NCI-H82 treated with DMSO at 0.1 percent for 48 hours (cell line): Measurements from ENCODE around the gene SLCO2B1.

ENCODE experiments used
- DNase-seq: peaks from one replicate; lab custom pipeline; 2025; ENCODE audit not compliant: unreplicated experiment; lab: John Stamatoyannopoulos, UW

The SLCO2B1 gene

DNA sequence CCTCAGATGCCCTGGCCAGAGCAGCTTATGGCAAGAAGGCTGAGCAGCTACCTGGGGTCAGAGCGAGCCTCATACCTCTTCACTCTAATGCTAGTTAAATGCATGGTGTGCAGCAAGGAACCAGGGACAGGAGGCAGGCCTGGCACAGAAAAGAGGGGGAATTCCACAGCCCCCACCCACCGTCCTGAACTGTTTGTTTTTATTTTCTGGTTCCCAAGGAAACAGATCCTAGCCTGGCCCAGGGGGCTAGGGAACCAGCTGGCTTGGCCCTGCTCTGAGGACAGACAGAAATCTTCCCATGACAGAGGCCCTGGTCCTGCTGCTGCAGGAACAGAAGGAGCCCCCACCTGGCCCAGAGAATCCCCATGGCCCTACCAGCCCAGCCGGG lies 40.4 kb downstream of the SLCO2B1 start:
- no peak for DNase-seq

DNA sequence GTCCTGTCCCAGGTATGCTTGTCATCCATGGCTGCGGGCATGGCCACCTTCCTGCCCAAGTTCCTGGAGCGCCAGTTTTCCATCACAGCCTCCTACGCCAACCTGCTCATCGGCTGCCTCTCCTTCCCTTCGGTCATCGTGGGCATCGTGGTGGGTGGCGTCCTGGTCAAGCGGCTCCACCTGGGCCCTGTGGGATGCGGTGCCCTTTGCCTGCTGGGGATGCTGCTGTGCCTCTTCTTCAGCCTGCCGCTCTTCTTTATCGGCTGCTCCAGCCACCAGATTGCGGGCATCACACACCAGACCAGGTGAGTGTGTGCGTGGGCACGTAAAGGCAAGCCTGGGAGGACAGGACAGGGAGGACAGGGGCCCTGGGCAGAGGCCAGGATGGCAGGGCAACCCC lies 42.4 kb downstream of the SLCO2B1 start:
- no peak for DNase-seq

DNA sequence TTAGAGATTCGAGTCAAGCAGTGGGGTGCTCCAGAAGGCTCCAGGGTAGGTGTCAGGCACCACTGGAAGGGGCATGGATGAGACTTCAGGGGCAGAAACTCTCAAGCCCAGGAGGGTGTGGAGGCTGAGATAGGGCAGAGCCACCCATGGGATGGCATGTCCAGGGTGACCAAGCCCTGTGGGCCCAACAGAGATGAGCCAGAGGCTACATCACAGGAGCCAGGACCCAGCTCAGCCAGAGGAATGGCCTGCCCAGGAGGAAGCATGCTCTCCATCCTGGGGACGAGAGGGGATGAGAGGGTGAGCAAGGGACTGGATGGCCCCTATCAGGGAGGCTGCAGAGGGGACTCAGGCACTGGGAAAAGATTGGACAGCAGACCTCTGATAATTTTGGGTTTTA lies 42.8 kb downstream of the SLCO2B1 start:
- no peak for DNase-seq

DNA sequence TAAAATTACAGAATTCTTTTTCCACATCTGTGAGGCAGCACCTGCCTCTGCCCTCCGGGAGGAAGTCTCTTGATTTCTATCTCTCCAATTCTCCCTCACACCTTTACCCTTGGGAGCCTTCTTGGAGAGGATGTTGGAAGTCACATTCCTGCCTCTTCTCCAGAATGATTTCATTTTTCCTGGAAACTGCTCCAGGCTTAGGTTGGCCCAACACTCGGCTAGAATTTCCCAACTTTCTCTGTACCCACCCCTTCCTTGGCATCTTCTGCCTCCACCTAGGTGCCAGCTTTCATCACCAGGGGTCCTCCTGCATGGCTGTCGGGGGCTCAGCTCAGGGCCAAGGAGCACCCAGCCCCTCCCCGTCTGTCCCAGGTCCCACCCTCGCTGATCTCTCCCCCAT lies 43.2 kb downstream of the SLCO2B1 start:
- no peak for DNase-seq

DNA sequence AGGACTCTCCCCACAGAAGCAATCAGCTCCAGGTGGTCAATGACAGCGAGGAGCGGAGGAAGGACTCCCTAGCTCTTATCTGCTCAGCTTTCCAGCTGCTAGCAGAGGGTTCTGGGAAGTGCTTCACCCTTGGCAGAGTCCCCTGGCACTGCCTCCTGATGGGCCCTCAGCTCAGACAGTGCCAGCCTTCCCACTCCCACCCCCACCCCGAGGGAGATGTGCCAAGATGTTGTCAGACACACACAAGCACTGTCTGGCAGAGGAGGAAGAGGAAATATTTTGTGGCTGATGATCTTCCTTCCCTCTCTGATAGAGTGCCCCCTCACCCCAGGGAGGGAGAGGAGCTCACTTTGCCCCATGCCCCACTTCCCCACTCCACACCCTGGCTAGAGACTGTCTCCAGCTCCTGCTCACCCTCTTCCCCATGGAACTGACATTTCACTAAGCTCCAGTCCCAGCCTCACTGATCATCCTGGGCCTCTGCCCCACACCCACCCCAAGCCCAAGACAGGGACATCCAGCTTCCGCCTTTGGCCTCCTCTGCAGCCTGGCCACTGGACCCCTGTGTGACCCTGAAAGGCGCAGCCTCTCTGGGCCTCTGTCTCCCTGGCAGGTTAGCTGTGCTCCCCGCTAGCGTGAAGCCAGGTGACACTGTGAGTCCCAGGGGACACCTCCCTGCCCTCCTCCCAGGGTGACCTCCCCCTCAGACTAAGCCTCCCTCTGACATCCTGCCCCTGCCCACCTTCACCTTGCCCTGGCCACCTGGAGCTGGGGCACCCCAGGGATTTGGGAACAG lies 44.5 kb downstream of the SLCO2B1 start:
- DNase-seq = no peak

DNA sequence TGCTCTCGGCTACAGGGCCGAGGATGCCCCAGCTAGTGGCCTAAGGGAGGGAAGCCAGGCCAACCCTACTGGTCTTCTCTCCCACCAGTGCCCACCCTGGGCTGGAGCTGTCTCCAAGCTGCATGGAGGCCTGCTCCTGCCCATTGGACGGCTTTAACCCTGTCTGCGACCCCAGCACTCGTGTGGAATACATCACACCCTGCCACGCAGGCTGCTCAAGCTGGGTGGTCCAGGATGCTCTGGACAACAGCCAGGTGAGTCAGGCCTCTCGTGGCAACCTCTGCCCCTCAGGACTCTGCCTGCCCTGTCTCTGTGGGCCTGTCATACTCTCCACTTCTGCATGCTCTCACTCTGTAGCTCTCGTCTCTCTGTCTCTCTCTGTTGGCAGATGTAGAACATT lies 45.5 kb downstream of the SLCO2B1 start:
- DNase-seq = no peak

DNA sequence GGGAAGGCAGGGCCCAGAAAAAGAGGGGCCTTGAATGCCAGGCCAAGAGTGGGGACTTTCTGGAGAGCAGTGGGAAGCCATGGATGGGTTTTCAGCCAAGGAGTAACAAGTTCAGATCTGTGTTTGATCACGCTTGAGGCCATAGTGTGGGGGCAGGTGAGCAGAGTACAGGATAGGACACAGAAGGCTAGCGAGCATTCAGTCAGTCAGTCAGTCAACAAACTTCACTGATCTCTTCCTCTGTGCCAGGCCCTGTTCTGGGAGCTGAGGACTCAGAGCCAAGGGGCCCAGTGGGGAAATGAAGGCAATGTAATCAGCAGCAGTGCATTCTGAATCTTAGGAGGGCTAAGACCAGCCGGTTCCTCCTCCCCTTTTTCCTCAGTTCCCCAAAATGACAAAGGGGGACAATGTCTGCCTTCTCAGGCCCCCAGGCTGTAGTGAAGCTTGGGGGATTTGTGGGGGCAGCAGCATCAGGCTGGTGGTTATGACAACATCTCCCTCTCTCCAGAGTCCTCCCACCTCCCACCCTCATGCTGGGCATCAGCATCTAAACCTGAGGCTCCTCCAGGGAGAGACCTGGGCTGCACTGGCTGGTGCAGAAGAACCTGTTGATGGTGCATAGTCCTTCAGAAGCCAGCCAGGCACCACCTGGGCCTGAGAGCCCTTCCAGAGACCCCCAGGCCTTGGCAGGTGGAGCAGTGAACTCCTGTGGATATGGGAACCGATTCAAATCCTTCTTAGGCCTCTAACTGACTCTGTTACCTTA lies 46.8 kb downstream of the SLCO2B1 start:
- no peak for DNase-seq

DNA sequence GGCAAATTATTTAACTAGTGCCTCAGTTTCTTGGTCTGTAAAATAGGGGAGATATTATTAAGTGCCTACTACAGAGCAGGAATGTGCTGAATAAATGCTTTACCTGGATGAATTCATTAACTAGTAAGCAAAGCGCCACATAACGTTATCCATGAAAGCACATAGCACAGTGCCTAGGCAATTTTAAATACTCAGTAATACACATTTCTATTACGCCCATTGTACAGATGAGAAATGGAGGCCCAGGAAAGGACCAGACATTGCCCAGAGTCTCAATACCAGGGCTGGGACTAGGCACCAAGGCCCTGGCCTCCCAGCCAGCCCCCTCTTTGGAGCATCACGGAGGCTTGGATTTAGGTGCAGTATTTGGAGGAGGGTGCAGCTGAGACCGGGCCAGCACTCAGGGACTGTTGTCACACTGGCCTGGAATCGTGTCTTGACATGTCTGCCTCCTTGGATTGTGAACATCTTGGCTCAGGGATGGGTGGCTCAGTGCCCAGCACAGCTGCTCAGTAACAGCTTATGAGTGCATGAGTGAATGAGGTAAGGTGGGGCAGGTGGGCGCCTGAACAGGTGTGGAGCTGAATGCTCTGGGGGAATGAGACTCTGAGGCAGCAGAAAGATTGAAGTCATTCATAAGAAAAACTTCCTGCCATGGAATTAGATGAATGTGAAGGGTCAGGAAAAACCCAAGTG lies 47.5 kb downstream of the SLCO2B1 start:
- DNase-seq = no peak

DNA sequence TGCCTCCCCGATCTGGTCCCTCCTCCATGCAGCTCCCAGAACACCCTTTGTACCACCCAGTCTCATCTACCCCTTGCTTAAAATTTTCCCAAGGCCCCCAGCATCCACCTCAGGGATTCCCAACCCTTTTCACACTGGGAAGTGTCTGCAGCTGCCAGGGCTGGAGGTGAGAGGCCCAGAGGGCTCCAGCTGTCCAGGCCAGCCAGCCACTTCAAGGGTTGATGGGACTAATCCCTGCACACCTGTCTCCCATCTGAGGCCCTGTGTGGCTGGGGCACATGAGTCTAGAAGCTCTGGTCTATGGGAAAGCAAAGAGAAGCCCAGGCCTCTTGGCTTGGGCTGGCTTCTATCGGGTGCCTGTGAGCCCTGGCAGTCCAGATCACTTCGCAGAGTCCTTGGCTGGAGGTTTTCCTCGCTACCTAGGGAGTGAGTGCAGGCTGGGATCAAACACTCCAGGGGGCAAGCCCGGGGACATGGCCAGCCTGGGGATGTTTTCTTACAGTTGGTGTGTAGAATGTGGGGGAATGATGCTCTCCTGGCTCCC lies 48.6 kb downstream of the SLCO2B1 start:
- DNase-seq = no peak

DNA sequence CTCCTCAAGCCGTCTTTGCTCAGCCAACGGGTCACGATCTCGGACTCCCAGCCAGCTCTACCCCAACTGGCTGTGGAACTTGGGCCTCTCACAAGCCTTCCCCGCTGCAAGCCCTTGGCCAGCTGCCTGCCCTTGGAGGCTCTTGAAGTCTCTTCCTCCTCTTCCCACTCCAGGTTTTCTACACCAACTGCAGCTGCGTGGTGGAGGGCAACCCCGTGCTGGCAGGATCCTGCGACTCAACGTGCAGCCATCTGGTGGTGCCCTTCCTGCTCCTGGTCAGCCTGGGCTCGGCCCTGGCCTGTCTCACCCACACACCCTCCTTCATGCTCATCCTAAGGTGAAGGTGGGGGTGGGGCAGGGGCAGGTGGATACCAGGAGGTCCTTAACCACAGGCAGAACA lies 49.1 kb downstream of the SLCO2B1 start:
- no peak for DNase-seq

DNA sequence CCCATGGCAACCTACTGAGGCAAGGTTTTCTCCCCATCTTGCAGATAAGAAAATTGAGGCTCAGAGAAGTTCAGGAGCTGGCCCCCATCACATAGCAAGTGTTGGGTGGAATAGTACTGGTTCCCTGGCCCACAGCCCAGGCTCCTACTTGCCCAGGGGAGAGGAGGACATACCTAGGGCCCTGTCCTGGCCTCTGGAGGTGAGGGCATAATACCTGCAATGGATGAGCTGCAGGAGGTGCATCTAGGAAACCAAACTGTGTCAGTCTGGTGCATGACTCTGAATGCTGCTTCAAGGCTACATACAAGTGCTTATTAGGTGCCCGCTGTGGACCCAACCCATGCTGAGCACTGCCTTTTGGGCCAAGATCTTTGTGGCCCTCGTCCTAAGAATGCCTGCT lies 49.6 kb downstream of the SLCO2B1 start:
- no peak for DNase-seq

DNA sequence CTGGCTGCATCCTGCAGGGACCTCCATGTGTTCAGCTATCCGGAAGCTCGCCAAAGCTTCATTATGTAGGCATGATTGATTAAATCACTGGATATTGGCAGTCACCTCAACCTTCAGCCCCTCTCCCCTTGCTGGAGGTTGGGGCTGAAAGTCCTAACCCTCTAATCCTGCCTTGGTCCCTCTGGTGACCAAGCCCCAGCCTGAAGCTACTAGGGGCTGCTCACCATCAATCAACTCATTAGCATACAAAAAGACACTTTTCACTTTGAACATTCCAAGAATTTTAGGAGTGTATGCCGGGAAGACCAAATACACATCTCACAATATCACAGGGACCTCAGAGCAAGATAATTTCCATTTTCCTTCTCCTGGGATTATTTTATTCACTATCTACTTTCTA lies 50.9 kb downstream of the SLCO2B1 start:
- DNase-seq = no peak

DNA sequence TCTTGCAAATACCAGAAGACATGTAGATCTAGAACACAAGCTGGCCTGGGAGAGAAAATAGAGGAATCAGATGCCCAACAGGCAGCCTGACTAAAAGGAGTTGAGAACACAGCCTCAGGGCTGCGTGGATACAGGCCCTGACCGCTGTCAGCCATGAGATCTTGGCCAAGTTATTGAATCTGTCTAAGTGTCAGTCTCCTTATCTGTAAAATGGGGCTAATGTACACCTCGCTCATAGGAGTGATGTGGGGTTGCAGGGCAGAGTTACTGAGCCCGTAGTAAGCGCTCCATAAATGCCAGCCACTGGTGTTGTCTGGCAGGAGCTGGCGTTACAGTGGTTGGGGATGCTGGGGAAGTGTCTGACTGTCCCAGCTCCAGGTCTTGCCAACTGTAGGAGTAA lies 51.3 kb downstream of the SLCO2B1 start:
- DNase-seq = no peak

DNA sequence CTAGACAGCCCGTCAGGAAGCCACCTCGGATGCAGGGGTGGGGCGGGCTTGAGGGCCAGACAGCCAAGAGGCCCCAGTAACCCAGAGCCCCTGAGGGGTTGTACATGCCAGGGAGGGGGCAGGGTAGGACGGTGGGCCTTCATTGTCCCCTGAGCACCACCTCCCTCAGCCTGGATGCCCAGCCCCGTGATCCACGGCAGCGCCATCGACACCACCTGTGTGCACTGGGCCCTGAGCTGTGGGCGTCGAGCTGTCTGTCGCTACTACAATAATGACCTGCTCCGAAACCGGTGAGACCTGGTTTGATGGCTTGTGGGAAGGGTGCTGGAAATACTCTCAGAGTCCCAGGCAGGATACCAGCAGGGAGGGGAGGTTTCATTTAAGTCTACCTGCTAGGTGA lies 52.2 kb downstream of the SLCO2B1 start:
- DNase-seq = no peak

DNA sequence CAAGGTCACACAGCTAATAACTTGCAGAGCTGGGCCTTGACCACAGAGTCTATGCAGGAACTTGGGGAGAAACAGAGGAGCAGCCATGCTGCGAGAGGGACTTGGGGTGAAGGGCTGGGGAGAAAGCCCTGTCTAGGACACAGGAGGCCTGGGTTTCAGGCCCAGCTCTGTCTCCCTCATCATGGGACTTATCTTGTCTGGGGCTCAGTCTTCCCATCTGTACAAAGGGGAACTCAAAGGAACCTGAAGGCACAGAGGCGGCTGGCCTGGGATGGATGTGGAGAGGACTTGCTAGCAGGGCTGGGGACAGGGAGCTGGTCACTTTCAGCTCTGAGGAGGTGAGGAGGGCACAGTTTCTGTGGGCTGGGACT lies 52.7 kb downstream of the SLCO2B1 start:
- no peak for DNase-seq

DNA sequence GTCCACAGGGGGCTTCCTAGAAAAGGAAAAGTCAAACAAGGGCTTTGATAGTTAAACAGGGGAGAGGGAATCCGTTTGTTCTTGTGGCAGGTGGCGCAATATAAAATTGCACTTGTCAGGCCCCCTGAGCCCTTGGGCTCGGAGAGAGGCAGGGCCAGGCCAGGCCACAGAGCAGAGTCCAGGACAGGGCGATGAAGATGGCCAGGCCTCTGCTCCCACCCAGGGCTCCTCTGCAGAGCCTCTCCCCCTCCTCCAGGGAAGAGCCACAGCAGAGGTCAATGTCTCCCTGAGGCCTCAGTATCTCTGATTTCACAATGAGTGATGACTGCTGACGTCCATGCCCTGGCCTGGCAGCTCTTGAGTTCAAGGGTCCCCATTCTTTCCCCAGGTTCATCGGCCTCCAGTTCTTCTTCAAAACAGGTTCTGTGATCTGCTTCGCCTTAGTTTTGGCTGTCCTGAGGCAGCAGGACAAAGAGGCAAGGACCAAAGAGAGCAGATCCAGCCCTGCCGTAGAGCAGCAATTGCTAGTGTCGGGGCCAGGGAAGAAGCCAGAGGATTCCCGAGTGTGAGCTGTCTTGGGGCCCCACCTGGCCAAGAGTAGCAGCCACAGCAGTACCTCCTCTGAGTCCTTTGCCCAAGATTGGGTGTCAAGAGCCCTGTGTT lies 53.2 kb downstream of the SLCO2B1 start:
- DNase-seq = no peak

DNA sequence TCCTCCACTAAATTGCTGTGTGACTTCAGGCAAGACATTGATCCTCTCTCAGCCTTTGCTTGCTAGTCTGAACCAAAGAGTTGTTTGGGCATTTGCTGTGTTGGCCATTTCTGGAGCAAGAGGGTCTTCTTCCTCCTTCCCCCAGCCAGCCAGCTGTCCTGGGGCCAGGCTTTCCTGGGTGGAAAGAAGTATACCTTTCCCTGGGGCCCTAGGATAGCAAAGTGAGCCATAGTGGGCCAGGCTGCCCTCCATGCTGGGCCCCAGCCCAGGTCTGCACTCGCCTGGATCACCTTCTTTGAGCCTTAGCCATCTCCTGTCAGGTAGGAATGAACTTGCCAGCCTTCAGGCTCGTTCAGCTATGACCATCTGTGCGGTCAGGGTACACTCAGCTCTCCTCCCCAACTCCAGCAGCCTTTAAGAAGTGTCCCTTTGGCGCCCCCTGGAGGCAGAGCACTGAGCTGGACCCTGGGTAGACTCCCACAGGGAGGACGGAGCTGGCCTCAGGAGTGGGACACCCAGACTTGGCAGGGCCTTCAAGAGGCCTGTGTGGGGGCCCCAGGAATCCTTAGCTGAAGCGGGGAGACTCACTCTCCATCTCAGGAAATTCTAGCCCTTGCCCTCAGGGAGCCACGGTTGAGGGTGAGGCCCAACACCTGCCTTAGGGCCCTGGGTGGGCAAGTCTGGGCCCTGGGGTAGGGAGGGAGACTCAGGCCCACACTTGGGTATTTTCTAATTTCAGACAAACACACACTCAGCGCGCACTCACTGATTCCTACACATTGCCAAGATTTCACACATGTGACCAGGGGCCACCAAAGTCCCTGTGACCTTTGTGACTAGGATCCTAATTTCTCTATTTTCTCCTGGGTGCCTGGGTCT lies 54.0 kb downstream of the SLCO2B1 start:
- DNase-seq = peak; percentile 20

DNA sequence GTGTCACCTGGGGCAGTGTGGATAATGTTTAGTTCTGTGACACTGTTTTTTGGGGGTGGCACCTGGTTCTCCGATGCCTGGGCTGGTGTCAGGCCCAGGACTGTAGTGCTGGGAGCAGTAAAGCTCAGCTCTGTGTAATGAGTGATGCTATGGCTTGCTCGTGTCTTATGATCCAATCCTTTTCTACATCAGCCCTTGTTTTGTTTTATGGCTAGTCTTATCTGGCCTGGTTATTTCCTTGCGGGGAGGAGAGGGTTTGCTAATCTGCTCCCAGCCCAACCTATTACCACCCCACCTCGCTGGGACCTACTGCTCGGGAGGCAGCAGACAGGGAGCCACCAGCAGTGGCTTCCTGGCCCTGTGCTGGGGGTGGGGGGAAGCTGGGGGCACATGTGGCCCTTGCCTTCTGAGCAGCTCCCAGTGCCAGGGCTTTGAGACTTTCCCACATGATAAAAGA lies 54.7 kb downstream of the SLCO2B1 start:
- no peak for DNase-seq

DNA sequence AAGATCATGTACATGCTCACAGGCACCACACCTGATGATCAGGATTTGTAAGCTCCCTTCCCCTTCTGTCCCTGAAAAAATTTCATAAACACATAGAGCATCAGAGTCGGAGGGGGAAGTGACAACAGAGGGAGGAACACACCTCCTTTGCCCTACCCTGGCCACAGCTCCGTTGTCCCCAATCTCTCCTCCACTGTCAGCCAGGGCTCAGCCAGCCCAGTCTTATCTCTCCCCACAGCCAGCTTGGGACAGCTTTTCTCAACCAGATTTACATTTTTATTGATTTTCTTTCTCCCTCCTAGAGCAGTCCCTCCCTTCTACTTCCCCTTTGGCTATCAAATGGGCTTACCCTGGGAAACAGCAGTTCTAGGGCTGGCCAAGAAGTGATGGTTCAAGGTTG lies 57.5 kb downstream of the SLCO2B1 start:
- no peak for DNase-seq

DNA sequence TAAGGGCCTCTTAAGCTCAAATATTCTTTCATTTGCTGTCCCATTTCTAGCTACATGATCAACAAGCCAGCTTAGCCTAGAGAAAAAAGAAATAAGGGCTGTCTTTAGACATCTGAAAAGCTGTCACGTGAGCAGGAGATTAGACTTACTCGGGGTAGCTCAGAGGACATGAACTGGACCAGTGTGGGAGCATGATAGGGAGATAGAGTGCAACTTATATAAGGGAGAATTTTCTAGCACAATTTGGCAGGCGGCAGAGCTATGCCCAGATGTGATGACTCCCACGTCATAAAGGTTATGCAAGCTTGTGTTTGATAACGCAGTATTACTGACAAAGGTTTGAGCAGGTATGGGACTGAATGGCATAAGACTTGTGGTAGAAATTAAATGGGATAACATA lies 61.5 kb downstream of the SLCO2B1 start:
- no peak for DNase-seq
